ENCODE data around the gene NME5. TPM values are rescaled to one million over a fixed set of nuclear protein-coding genes. Genes with fewer than 3 reads are reported as not detected.

Gene NME5
- total and polyA plus RNA-seq, 2 of the 13 experiments (the other 11 are each of a cell fraction or from before 2014, with no cell fraction given), result 0.18 TPM; not detected in 1

- no peaks in the 10 kb centered on the region for H3K79me2 ChIP-seq (ENCODE audit: insufficient read depth, low read length)
- H3K9me3 ChIP-seq (ENCODE audit: low read length), result no peaks in the 10 kb centered on the region
- H3K4me3 ChIP-seq (replicated peaks in 1 of 3; ENCODE audit: insufficient read depth in 1 of 3, low read depth in 2 of 3, low read length in 3 of 3), result no peak overlapping the region
- DNase-seq (ENCODE audit: low spot score) (no peak), ATAC-seq (no peak), FAIRE-seq (no peak)
- TF ChIP-seq MYNN (CRISPR knock-in tag; IDR thresholded peaks at IDR 0.05; ENCODE audit: low read depth), result no peak
- TF ChIP-seq ZNF550 (CRISPR knock-in tag; IDR thresholded peaks at IDR 0.05; ENCODE audit: borderline replicate concordance), result no peak
- no peak for TF ChIP-seq PAF1 (CRISPR knock-in tag; IDR thresholded peaks at IDR 0.05)
- no peak for TF ChIP-seq ZSCAN30 (CRISPR knock-in tag; IDR thresholded peaks at IDR 0.05)
- no peak for TF ChIP-seq PAX8 (CRISPR knock-in tag; IDR thresholded peaks at IDR 0.05; ENCODE audit: borderline replicate concordance)
- TF ChIP-seq GFI1 (CRISPR knock-in tag; IDR thresholded peaks at IDR 0.05; ENCODE audit: borderline replicate concordance), result no peak
- TF ChIP-seq ZNF619 (CRISPR knock-in tag; IDR thresholded peaks at IDR 0.05), result no peak
- no peak for TF ChIP-seq ZNF136 (CRISPR knock-in tag; IDR thresholded peaks at IDR 0.05; ENCODE audit: low read depth)
- no peak for TF ChIP-seq ZNF30 (CRISPR knock-in tag; IDR thresholded peaks at IDR 0.05)
- no peak for TF ChIP-seq PPARG (CRISPR knock-in tag; conservative IDR thresholded peaks at IDR 0.05)
- no peak for TF ChIP-seq ZNF850 (CRISPR knock-in tag; conservative IDR thresholded peaks at IDR 0.05)
- no peak for TF ChIP-seq ZNF468 (CRISPR knock-in tag; IDR thresholded peaks at IDR 0.05)
- no peak for TF ChIP-seq ZNF101 (CRISPR knock-in tag; IDR thresholded peaks at IDR 0.05; ENCODE audit: borderline replicate concordance, low read depth)
- no peak for TF ChIP-seq ZNF841 (CRISPR knock-in tag; IDR thresholded peaks at IDR 0.05; ENCODE audit: borderline replicate concordance)
- TF ChIP-seq XRCC5 (optimal IDR thresholded peaks at IDR 0.05; ENCODE audit: low read length), result no peak
- TF ChIP-seq RFX3 (CRISPR knock-in tag; IDR thresholded peaks at IDR 0.05), result no peak
- no peak for TF ChIP-seq SALL2 (CRISPR knock-in tag; IDR thresholded peaks at IDR 0.05)
- no peak for TF ChIP-seq ATF7-NPFF (CRISPR knock-in tag; IDR thresholded peaks at IDR 0.05; ENCODE audit: low read depth)
- POLR2A ChIA-PET, result no interaction called here
- in situ Hi-C loops (cut with HindIII; ENCODE audit: extremely low pct_ligation_motif_present, low pct_unique_long_range_greater_than_20kb) (loop anchor here (5.0 kb wide), 1 partner anchor 52 kb away; no protein-coding TSS in a partner anchor), intact Hi-C loops (cut with micrococcal nuclease; ENCODE audit: unreplicated experiment) (no loop called here)
- H3K27ac ChIP-seq (ENCODE audit: extremely low read length, insufficient read depth, low read length), result no peak overlapping the region
- H2AFZ ChIP-seq (ENCODE audit: low read length), result no peak overlapping the region
- no peaks in the 10 kb centered on the region for H3K36me3 ChIP-seq (replicated peaks in 1 of 2; ENCODE audit: control insufficient read depth in 1 of 2, insufficient read depth in 2 of 2, low read length in 2 of 2)
- BruUV-seq (replicated peaks), result no TSS peak
- H3K27me3 ChIP-seq (ENCODE audit: control insufficient read depth in 1 of 2, insufficient read depth in 2 of 2, low read length in 2 of 2), result no peaks in the 10 kb centered on the region; a peak in 1 of 5 replicates
- CTCF ChIA-PET (ENCODE audit: low intra/inter-chr PET ratio, low total read pairs), result no interaction called here
- 69% methylated on average over 6 of the region's 6 CpGs for WGBS (ENCODE audit: low lambda C conversion rate)
- H4K20me1 ChIP-seq (ENCODE audit: insufficient read depth, low read length), result no peaks in the 10 kb centered on the region
- H3K9ac ChIP-seq (ENCODE audit: insufficient read depth, low read depth, low read length), result no peak overlapping the region
- peaks cover 4% of the 10 kb centered on the region; the same call in 1 of the 2 replicates for H3K4me1 ChIP-seq (ENCODE audit: insufficient read depth, low read length)
- H3K4me2 ChIP-seq (ENCODE audit: low read depth, low read length), result no peak overlapping the region
Observed at GRCh38 chr5:138129347-138129746, 9.9 kb downstream of the NME5 start.
